OCI-LY1 (cell line): ENCODE data around the gene PC.

Experiments
- H2AFZ ChIP-seq: fragments of 200-600 bp; sonication (generic), shearing (Covaris generic); 2 replicates; pipeline ENCODE4 v1.6.0; 2014; ENCODE audit warnings: antibody characterized with exemption, mild to moderate bottlenecking, low read length
- H3F3A ChIP-seq: fragments of 200-600 bp; sonication (generic), shearing (Covaris generic); 2 replicates; pipeline ENCODE4 v1.6.0; 2014; ENCODE audit warnings: mild to moderate bottlenecking, antibody characterized with exemption, low read length, moderate library complexity; ENCODE audit not compliant: insufficient read depth
- H3K27ac ChIP-seq: fragments of 200-600 bp; sonication (generic); 2 replicates; pipeline ENCODE4 v1.5.1; 2014; ENCODE audit warnings: low read length, mixed run types, mild to moderate bottlenecking, low read depth; ENCODE audit not compliant: poor library complexity, severe bottlenecking
- H3K27me3 ChIP-seq: fragments of 200-600 bp; sonication (generic); 2 replicates; pipeline ENCODE4 v1.6.0; 2014; ENCODE audit warnings: antibody characterized with exemption, mild to moderate bottlenecking, low read length, moderate library complexity; ENCODE audit not compliant: insufficient read depth
- H3K36me3 ChIP-seq: fragments of 200-600 bp; sonication (generic); 2 replicates; pipeline ENCODE4 v1.6.1; 2014; ENCODE audit warnings: mild to moderate bottlenecking, antibody characterized with exemption, low read length, moderate library complexity, mixed read lengths; ENCODE audit not compliant: insufficient read depth
- H3K4me1 ChIP-seq: fragments of 200-600 bp; sonication (generic); 2 replicates; pipeline ENCODE4 v1.5.1; 2014; ENCODE audit warnings: mild to moderate bottlenecking, low read length, moderate library complexity; ENCODE audit not compliant: insufficient read depth, severe bottlenecking
- H3K4me2 ChIP-seq: fragments of 200-600 bp; sonication (generic), shearing (Covaris generic); 2 replicates; pipeline ENCODE4 v1.6.1; 2014; ENCODE audit warnings: low read length
- H3K4me3 ChIP-seq: fragments of 200-600 bp; sonication (generic); 2 replicates; pipeline ENCODE4 v1.5.1; 2014; ENCODE audit warnings: low read length, low read depth, mild to moderate bottlenecking, mixed read lengths; ENCODE audit not compliant: poor library complexity, severe bottlenecking
- H3K79me2 ChIP-seq: fragments of 200-600 bp; shearing (Covaris generic); 2 replicates; pipeline ENCODE4 v1.6.1; 2016; ENCODE audit warnings: mixed run types, low read length, mixed read lengths; ENCODE audit not compliant: insufficient read depth
- H3K9ac ChIP-seq: fragments of 200-600 bp; sonication (generic), shearing (Covaris generic); 2 replicates; pipeline ENCODE4 v1.6.1; 2014; ENCODE audit warnings: mild to moderate bottlenecking, low read length, mixed read lengths
- H3K9me2 ChIP-seq: fragments of 200-600 bp; sonication (generic), shearing (Covaris generic); 2 replicates; pipeline ENCODE4 v1.6.1; 2014; ENCODE audit warnings: low read depth, mild to moderate bottlenecking, low read length, mixed read lengths
- H3K9me3 ChIP-seq: fragments of 200-600 bp; shearing (Covaris generic); 2 replicates; pipeline ENCODE4 v1.6.1; 2014; ENCODE audit warnings: low read length, mixed read lengths
- H4K20me1 ChIP-seq: fragments of 200-600 bp; sonication (generic), shearing (Covaris generic); 2 replicates; pipeline ENCODE4 v1.6.0; 2016; ENCODE audit warnings: mild to moderate bottlenecking, low read length; ENCODE audit not compliant: insufficient read depth
- EZH2 ChIP-seq: fragments of 200-600 bp; sonication (generic), shearing (Covaris generic); IDR thresholded peaks from 2 replicates; pipeline ENCODE4 v1.8.0; 2017; ENCODE audit warnings: borderline replicate concordance, mixed run types, mild to moderate bottlenecking, antibody characterized with exemption, low read length, moderate library complexity, mixed read lengths
- TF ChIP-seq, protein P1 (sequence below): fragments of 200-600 bp; sonication (generic), shearing (Covaris generic); IDR thresholded peaks from 2 replicates; pipeline ENCODE4 v1.5.1; 2017; ENCODE audit warnings: mild to moderate bottlenecking, antibody characterized with exemption, low read length, moderate library complexity, mixed read lengths

The PC gene

DNA sequence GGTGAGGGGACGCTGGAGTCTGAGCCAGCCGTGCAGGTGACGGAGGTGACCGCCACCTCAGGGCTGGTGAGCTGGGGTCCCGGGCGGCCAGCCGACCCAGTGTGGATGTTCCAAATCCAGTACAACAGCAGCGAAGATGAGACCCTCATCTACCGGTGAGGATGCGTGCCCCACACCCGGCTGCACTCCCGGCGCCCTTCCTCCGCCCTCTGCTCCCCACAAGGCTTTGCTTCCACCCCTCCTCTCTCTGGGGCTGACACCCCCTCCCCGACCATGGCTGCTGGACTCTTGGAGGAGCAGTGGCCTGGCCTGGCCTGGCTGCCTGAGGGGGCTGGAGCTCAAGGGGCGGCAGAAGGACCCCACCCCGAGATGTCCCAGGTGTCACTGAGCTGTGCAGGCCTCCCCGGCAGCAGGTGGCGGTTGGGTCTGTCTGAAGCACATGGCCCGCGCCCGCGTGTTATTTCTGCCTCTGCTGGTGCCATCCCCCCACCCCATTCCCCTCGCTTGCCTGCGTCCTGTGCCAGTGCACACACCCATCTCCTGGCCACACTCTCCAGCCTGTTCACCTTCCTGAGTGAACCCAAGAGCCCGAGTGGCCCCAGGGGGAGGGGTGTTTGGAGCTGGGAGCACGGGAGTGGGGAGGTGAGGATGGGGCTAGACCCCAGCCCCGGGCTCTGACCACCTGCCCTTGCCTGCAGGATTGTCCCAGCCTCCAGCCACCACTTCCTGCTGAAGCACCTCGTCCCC is 99.1 kb downstream of the PC start:
- Histone ChIP-seq H3K9ac (no peak overlapping the region), H3K9me3 (no peaks in the 10 kb centered on the region), H2AFZ (no peak overlapping the region), H4K20me1 (no peaks in the 10 kb centered on the region), H3K27me3 (peaks cover 16% of the 10 kb centered on the region), H3K36me3 (no peaks in the 10 kb centered on the region), H3K4me2 (no peak overlapping the region), H3K27ac (no peak overlapping the region), H3K9me2 (no peaks in the 10 kb centered on the region), H3K79me2 (no peaks in the 10 kb centered on the region), H3F3A (no peaks in the 10 kb centered on the region), H3K4me3 (no peak overlapping the region), H3K4me1 (peaks cover 11% of the 10 kb centered on the region)
- TF ChIP-seq, protein P1, sequence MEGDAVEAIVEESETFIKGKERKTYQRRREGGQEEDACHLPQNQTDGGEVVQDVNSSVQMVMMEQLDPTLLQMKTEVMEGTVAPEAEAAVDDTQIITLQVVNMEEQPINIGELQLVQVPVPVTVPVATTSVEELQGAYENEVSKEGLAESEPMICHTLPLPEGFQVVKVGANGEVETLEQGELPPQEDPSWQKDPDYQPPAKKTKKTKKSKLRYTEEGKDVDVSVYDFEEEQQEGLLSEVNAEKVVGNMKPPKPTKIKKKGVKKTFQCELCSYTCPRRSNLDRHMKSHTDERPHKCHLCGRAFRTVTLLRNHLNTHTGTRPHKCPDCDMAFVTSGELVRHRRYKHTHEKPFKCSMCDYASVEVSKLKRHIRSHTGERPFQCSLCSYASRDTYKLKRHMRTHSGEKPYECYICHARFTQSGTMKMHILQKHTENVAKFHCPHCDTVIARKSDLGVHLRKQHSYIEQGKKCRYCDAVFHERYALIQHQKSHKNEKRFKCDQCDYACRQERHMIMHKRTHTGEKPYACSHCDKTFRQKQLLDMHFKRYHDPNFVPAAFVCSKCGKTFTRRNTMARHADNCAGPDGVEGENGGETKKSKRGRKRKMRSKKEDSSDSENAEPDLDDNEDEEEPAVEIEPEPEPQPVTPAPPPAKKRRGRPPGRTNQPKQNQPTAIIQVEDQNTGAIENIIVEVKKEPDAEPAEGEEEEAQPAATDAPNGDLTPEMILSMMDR, result no peak
- TF ChIP-seq EZH2, result no peak

DNA sequence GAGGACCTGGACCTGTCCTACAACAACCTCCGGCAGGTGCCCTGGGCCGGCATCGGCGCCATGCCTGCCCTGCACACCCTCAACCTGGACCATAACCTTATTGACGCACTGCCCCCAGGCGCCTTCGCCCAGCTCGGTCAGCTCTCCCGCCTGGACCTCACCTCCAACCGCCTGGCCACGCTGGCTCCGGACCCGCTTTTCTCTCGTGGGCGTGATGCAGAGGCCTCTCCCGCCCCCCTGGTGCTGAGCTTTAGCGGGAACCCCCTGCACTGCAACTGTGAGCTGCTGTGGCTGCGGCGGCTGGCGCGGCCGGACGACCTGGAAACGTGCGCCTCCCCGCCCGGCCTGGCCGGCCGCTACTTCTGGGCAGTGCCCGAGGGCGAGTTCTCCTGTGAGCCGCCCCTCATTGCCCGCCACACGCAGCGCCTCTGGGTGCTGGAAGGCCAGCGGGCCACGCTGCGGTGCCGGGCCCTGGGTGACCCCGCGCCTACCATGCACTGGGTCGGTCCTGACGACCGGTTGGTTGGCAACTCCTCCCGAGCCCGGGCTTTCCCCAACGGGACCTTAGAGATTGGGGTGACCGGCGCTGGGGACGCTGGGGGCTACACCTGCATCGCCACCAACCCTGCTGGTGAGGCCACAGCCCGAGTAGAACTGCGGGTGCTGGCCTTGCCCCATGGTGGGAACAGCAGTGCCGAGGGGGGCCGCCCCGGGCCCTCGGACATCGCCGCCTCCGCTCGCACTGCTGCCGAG is 99.8 kb downstream of the PC start:
- Histone ChIP-seq H4K20me1 (no peaks in the 10 kb centered on the region), H2AFZ (no peak overlapping the region), H3K36me3 (no peaks in the 10 kb centered on the region), H3K9me3 (no peaks in the 10 kb centered on the region), H3K79me2 (no peaks in the 10 kb centered on the region), H3K4me1 (peaks cover 9% of the 10 kb centered on the region), H3K4me3 (no peak overlapping the region), H3K9me2 (no peaks in the 10 kb centered on the region), H3K27ac (no peak overlapping the region), H3F3A (no peaks in the 10 kb centered on the region), H3K9ac (no peak overlapping the region), H3K27me3 (peaks cover 11% of the 10 kb centered on the region; the same call in 1 of the 2 replicates), H3K4me2 (no peak overlapping the region)
- TF ChIP-seq, protein P1, result no peak
- no peak for TF ChIP-seq EZH2

DNA sequence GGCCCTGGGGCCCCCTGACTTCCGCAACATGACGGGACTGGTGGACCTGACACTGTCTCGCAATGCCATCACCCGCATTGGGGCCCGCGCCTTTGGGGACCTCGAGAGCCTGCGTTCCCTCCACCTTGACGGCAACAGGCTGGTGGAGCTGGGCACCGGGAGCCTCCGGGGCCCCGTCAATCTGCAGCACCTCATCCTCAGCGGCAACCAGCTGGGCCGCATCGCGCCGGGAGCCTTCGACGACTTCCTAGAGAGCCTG is 100.3 kb downstream of the PC start:
- Histone ChIP-seq H3K4me1 (peaks cover 9% of the 10 kb centered on the region), H3K4me2 (no peak overlapping the region)

More for the DNA sequence above, 100.3 kb downstream of the PC start:
- H3K36me3 ChIP-seq, result no peaks in the 10 kb centered on the region
- no peak for TF ChIP-seq EZH2
- H3K27me3 ChIP-seq, result peaks cover 11% of the 10 kb centered on the region; the same call in 1 of the 2 replicates
- H3F3A ChIP-seq, result no peaks in the 10 kb centered on the region
- no peaks in the 10 kb centered on the region for H3K9me2 ChIP-seq
- no peak overlapping the region for H3K27ac ChIP-seq
- no peak overlapping the region for H3K4me3 ChIP-seq
- no peaks in the 10 kb centered on the region for H3K9me3 ChIP-seq
- no peaks in the 10 kb centered on the region for H3K79me2 ChIP-seq
- no peak overlapping the region for H3K9ac ChIP-seq
- no peak overlapping the region for H2AFZ ChIP-seq
- no peaks in the 10 kb centered on the region for H4K20me1 ChIP-seq
